RWPE2 (cell line): ENCODE data around the gene EFCAB10.

Experiments used
- ATAC-seq: fragments of 200-7000 bp; cut with Tn5 transposase; 3 replicates; pipeline ENCODE4 v1.9.1; 2021; ENCODE audit warnings: low read depth
- DNase-seq: peaks from one replicate; pipeline ENCODE4 v3.0.0-alpha.2; 2020; ENCODE audit warnings: low spot score
- H3K27ac ChIP-seq: fragments of 450-650 bp; 2 replicates; pipeline ENCODE4 v1.5.1; 2017; ENCODE audit warnings: mild to moderate bottlenecking; ENCODE audit not compliant: poor library complexity, severe bottlenecking
- H3K27me3 ChIP-seq: fragments of 250-450 bp; sonication (Bioruptor Pico); 2 replicates; pipeline ENCODE4 v1.5.1; 2021; ENCODE audit warnings: mild to moderate bottlenecking, moderate library complexity; ENCODE audit not compliant: insufficient read depth, poor library complexity, severe bottlenecking
- H3K36me3 ChIP-seq: fragments of 250-450 bp; sonication (Bioruptor Pico); 2 replicates; pipeline ENCODE4 v1.5.1; 2020; ENCODE audit warnings: low read depth, mild to moderate bottlenecking, moderate library complexity
- H3K4me1 ChIP-seq: fragments of 250-450 bp; sonication (Bioruptor Pico); 2 replicates; pipeline ENCODE4 v1.5.1; 2021; ENCODE audit warnings: mild to moderate bottlenecking, moderate library complexity; ENCODE audit not compliant: insufficient read depth, poor library complexity, severe bottlenecking
- H3K4me3 ChIP-seq: fragments of 250-450 bp; sonication (Bioruptor Pico); 2 replicates; pipeline ENCODE4 v1.5.1; 2021; ENCODE audit warnings: mild to moderate bottlenecking, moderate library complexity; ENCODE audit not compliant: severe bottlenecking
- H3K9me3 ChIP-seq: fragments of 250-450 bp; sonication (Bioruptor Pico); 2 replicates; pipeline ENCODE4 v1.5.1; 2021; ENCODE audit warnings: mild to moderate bottlenecking, moderate library complexity; ENCODE audit not compliant: severe bottlenecking
- TF ChIP-seq, protein P1 (sequence below): fragments of 450-650 bp; IDR thresholded peaks from one replicate; pipeline ENCODE4 v1.5.1; 2017; ENCODE audit warnings: mild to moderate bottlenecking, moderate library complexity; ENCODE audit not compliant: poor library complexity, severe bottlenecking

Gene EFCAB10

DNA sequence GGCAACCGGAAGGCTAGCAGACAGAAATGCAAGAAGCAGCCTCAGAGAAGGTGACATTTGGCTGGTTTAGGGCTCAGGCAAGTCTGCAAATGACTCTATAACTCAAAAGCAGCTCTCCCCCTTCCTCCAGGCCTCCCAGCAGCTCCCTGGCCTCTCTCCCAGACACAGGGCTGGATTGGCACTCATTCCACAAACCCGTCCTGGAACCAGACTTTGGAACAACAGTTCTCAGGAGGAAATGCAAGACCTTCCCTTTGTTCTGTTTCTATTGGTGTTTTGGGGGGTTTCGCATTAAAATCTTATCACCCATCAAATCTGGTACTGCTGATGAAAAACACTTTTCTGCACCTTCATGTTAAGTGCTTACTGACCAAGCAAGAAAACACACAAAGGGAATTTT lies 40.3 kb upstream of the EFCAB10 start:
- Histone ChIP-seq H3K27me3 (no peaks in the 10 kb centered on the region), H3K4me3 (no peak overlapping the region), H3K36me3 (no peaks in the 10 kb centered on the region), H3K4me1 (no peaks in the 10 kb centered on the region), H3K27ac (no peak overlapping the region), H3K9me3 (peaks cover 4% of the 10 kb centered on the region)
- DNase-seq: no peak
- TF ChIP-seq, protein P1, sequence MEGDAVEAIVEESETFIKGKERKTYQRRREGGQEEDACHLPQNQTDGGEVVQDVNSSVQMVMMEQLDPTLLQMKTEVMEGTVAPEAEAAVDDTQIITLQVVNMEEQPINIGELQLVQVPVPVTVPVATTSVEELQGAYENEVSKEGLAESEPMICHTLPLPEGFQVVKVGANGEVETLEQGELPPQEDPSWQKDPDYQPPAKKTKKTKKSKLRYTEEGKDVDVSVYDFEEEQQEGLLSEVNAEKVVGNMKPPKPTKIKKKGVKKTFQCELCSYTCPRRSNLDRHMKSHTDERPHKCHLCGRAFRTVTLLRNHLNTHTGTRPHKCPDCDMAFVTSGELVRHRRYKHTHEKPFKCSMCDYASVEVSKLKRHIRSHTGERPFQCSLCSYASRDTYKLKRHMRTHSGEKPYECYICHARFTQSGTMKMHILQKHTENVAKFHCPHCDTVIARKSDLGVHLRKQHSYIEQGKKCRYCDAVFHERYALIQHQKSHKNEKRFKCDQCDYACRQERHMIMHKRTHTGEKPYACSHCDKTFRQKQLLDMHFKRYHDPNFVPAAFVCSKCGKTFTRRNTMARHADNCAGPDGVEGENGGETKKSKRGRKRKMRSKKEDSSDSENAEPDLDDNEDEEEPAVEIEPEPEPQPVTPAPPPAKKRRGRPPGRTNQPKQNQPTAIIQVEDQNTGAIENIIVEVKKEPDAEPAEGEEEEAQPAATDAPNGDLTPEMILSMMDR: no peak
- no peak for ATAC-seq

- no peak overlapping the region for H3K27ac ChIP-seq
- H3K9me3 ChIP-seq: peaks cover 3% of the 10 kb centered on the region
- DNase-seq (no peak), ATAC-seq (no peak)
- TF ChIP-seq, protein P1: no peak
- no peak overlapping the region for H3K4me3 ChIP-seq
- H3K4me1 ChIP-seq: no peaks in the 10 kb centered on the region
- H3K36me3 ChIP-seq: no peaks in the 10 kb centered on the region
- H3K27me3 ChIP-seq: no peaks in the 10 kb centered on the region
Measured at GRCh38 chr7:105621176-105621575, 39.9 kb upstream of the EFCAB10 start.

- DNase-seq (no peak), ATAC-seq (no peak)
- Histone ChIP-seq H3K36me3 (no peaks in the 10 kb centered on the region), H3K9me3 (no peaks in the 10 kb centered on the region), H3K4me3 (no peak overlapping the region), H3K27me3 (no peaks in the 10 kb centered on the region), H3K27ac (no peak overlapping the region), H3K4me1 (no peaks in the 10 kb centered on the region)
- TF ChIP-seq, protein P1: no peak
Measured at GRCh38 chr7:105619590-105619989, 38.3 kb upstream of the EFCAB10 start.

- Histone ChIP-seq H3K27ac (no peak overlapping the region), H3K4me1 (no peaks in the 10 kb centered on the region), H3K27me3 (no peaks in the 10 kb centered on the region), H3K9me3 (no peaks in the 10 kb centered on the region), H3K4me3 (no peak overlapping the region), H3K36me3 (no peaks in the 10 kb centered on the region)
- TF ChIP-seq, protein P1: no peak
- no peak for ATAC-seq
- no peak for DNase-seq
Measured at GRCh38 chr7:105618016-105618296, 36.7 kb upstream of the EFCAB10 start.

- Histone ChIP-seq H3K4me3 (no peak overlapping the region), H3K9me3 (no peaks in the 10 kb centered on the region), H3K36me3 (no peaks in the 10 kb centered on the region), H3K4me1 (no peaks in the 10 kb centered on the region), H3K27ac (no peak overlapping the region), H3K27me3 (no peaks in the 10 kb centered on the region)
- no peak for DNase-seq
- no peak for ATAC-seq
- TF ChIP-seq, protein P1: no peak
Measured at GRCh38 chr7:105617280-105618015, 36.2 kb upstream of the EFCAB10 start.
